K562 (cell line): Measurements from ENCODE around the gene DOK3. TPM values are rescaled to one million over a fixed set of nuclear protein-coding genes. Genes with fewer than 3 reads are reported as not detected.

Experiments
- E4F1 ChIP-seq: fragments of 250-450 bp; sonication (Bioruptor Pico); IDR thresholded peaks from 2 replicates; pipeline ENCODE4 v1.5.0; 2021; ENCODE audit warnings: mild to moderate bottlenecking, borderline replicate concordance
- STAT5A ChIP-seq: IDR thresholded peaks from 2 replicates; pipeline ENCODE4 v1.6.1; 2012; ENCODE audit warnings: low read length, inconsistent platforms, borderline replicate concordance
- ZFP91 ChIP-seq: sonication (generic); formaldehyde crosslinking; IDR thresholded peaks from 2 replicates; pipeline ENCODE4 v1.8.0; 2022; ENCODE audit warnings: mild to moderate bottlenecking, missing genetic modification reagents
- polyA plus RNA-seq, 8 experiments: library from polyadenylated mRNA; depleted of rRNA in 4 of 8; stranded (reverse) in 5 of 8; unstranded in 3 of 8; fragments of >200 nt; fragmentation: Nextera tagmentation in 2 of 8; fragmentation: Illumina TruSeq in 1 of 8; extraction: Ambion mirVana in 2 of 8; extraction: Trizol in 1 of 8; gene quantifications; 2 replicates each; pipeline versions ENCODE4 v1.2.1 to v1.2.3, GENCODE V29; 2011 to 2014; ENCODE audit warnings: inconsistent platforms in 1 of 8, missing spikeins in 1 of 8
- total RNA-seq, 7 experiments: library from RNA; depleted of rRNA in 6 of 7; stranded (reverse); fragments of >200 nt in 6 of 7; fragmentation: Illumina TruSeq in 2 of 7; extraction: Trizol in 2 of 7; gene quantifications; 2 replicates each; pipeline versions ENCODE4 v1.2.1 to v1.2.3, GENCODE V29; 2011 to 2021; ENCODE audit warnings: low replicate concordance in 1 of 7

Gene DOK3
- total and polyA plus RNA-seq, 9 of the 15 experiments (the other 6 are each of a cell fraction or from before 2014, with no cell fraction given), result 1.3 to 23.0 (median 8.0) TPM

GRCh38 chr5:177456591-177456964, 53.0 kb downstream of the DOK3 start (continued):
- no peak for TF ChIP-seq ZFP91
- TF ChIP-seq STAT5A, result no peak
- no peak for TF ChIP-seq E4F1 (CRISPR knock-in tag)
